ENCODE data around the gene CGB5.
A peak's percentile ranks its signal among the peaks of the same experiment; 100 is the strongest.
"Not testable (repeated sequence)": the region's sequence is repeated elsewhere in the genome, so short reads cannot be mapped to it uniquely, and the experiment has no call there.

CGB5 gene

GRCh38 chr19:49022116-49022515 is 21.5 kb upstream of the CGB5 start (continued):
- TF ChIP-seq PRDM4 (tag by site-specific recombination; IDR thresholded peaks at IDR 0.05) (no peak), ZNF623 (tag by site-specific recombination; IDR thresholded peaks at IDR 0.05) (no peak), ATF2 (tag by site-specific recombination; IDR thresholded peaks at IDR 0.05; ENCODE audit: low read depth) (no peak)

- H3K27ac ChIP-seq (ENCODE audit: extremely low read depth, low read depth, low read length); CTCF ChIA-PET; H3K36me3 ChIP-seq (ENCODE audit: control insufficient read depth in 2 of 2, insufficient read depth in 1 of 2, low read length in 2 of 2); POLR2A ChIA-PET; H3K9me3 ChIP-seq (ENCODE audit: control insufficient read depth, insufficient read depth, low read depth, low read length); H3K4me3 ChIP-seq (ENCODE audit: low read depth, low read length); H3K4me1 ChIP-seq (ENCODE audit: control insufficient read depth, insufficient read depth, low read length): not testable (repeated sequence)
Measured at GRCh38 chr19:49024233-49024632, 19.4 kb upstream of the CGB5 start, which contains the start of gene CGB3. Gene CGB3 (minus strand): TSS chr19:49024333. CDS start chr19:49023971, 362 bp downstream.

GRCh38 chr19:49025088-49025487 is 18.6 kb upstream of the CGB5 start:
- H3K27ac ChIP-seq (ENCODE audit: extremely low read depth, low read depth, low read length); CTCF ChIA-PET; H3K4me3 ChIP-seq (ENCODE audit: low read depth, low read length); POLR2A ChIA-PET; H3K36me3 ChIP-seq (ENCODE audit: control insufficient read depth in 2 of 2, insufficient read depth in 1 of 2, low read length in 2 of 2); H3K4me1 ChIP-seq (ENCODE audit: control insufficient read depth, insufficient read depth, low read length); H3K9me3 ChIP-seq (ENCODE audit: control insufficient read depth, insufficient read depth, low read depth, low read length): not testable (repeated sequence)
- 0 out of 2 replicates have a peak, but pooled peaks have one; percentile 28 for TF ChIP-seq ZFP3 (tag by site-specific recombination; IDR thresholded peaks at IDR 0.05; ENCODE audit: low read depth)

GRCh38 chr19:49025599-49025998 is 18.0 kb upstream of the CGB5 start:
- H3K9me3 ChIP-seq (ENCODE audit: control insufficient read depth, insufficient read depth, low read depth, low read length); CTCF ChIA-PET; H3K27ac ChIP-seq (ENCODE audit: extremely low read depth, low read depth, low read length); H3K4me3 ChIP-seq (ENCODE audit: low read depth, low read length); H3K4me1 ChIP-seq (ENCODE audit: control insufficient read depth, insufficient read depth, low read length); H3K36me3 ChIP-seq (ENCODE audit: control insufficient read depth in 2 of 2, insufficient read depth in 1 of 2, low read length in 2 of 2); POLR2A ChIA-PET: not testable (repeated sequence)

- CTCF ChIA-PET; POLR2A ChIA-PET; H3K36me3 ChIP-seq (ENCODE audit: control insufficient read depth in 2 of 2, insufficient read depth in 1 of 2, low read length in 2 of 2); H3K4me3 ChIP-seq (ENCODE audit: low read depth, low read length); H3K4me1 ChIP-seq (ENCODE audit: control insufficient read depth, insufficient read depth, low read length); H3K27ac ChIP-seq (ENCODE audit: extremely low read depth, low read depth, low read length); H3K9me3 ChIP-seq (ENCODE audit: control insufficient read depth, insufficient read depth, low read depth, low read length): not testable (repeated sequence)
Measured at GRCh38 chr19:49028686-49029085, 15.0 kb upstream of the CGB5 start.

- POLR2A ChIA-PET; H3K4me3 ChIP-seq (ENCODE audit: low read depth, low read length); H3K9me3 ChIP-seq (ENCODE audit: control insufficient read depth, insufficient read depth, low read depth, low read length); H3K36me3 ChIP-seq (ENCODE audit: control insufficient read depth in 2 of 2, insufficient read depth in 1 of 2, low read length in 2 of 2); H3K4me1 ChIP-seq (ENCODE audit: control insufficient read depth, insufficient read depth, low read length); H3K27ac ChIP-seq (ENCODE audit: extremely low read depth, low read depth, low read length): not testable (repeated sequence)
- peak; percentile 69 for TF ChIP-seq PRDM10 (tag by site-specific recombination; IDR thresholded peaks at IDR 0.05)
- CTCF ChIA-PET, result interaction anchor here (0.6 to 0.7 kb wide), 3 partner anchors 30 to 430 kb away, joined by 3 to 4 read pairs (median 3); partner anchors contain the start of gene RUVBL2
Measured at GRCh38 chr19:49029749-49030148, 13.9 kb upstream of the CGB5 start.
